ENCODE data around the gene SORCS1.

DNA sequence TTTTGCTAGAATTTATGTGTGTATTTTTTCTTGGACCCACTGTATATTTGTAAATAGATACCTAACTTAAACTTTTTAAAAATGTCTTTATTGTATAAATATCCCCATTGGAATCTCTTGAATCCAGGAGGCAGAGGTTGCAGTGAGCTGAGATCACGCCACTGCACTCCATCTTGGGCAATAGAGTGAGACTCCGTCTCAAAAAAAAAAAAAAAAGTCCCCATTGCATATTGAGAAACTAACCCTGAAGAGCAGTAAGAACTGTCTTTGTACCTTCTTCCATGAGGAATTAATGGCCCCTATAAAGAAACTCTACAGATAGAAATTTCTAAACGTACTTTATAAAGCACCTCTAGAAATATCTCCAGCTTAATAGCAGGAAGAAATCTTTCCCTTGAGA is 504.0 kb downstream of the SORCS1 start:
- TF ChIP-seq, protein P1, sequence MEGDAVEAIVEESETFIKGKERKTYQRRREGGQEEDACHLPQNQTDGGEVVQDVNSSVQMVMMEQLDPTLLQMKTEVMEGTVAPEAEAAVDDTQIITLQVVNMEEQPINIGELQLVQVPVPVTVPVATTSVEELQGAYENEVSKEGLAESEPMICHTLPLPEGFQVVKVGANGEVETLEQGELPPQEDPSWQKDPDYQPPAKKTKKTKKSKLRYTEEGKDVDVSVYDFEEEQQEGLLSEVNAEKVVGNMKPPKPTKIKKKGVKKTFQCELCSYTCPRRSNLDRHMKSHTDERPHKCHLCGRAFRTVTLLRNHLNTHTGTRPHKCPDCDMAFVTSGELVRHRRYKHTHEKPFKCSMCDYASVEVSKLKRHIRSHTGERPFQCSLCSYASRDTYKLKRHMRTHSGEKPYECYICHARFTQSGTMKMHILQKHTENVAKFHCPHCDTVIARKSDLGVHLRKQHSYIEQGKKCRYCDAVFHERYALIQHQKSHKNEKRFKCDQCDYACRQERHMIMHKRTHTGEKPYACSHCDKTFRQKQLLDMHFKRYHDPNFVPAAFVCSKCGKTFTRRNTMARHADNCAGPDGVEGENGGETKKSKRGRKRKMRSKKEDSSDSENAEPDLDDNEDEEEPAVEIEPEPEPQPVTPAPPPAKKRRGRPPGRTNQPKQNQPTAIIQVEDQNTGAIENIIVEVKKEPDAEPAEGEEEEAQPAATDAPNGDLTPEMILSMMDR (IDR thresholded peaks at IDR 0.05; ENCODE audit: low read depth, low read length, missing input control): no peak
- TF ChIP-seq TAF1 (conservative IDR thresholded peaks at IDR 0.05): no peak
- TF ChIP-seq YY1 (IDR thresholded peaks at IDR 0.05): no peak
- TF ChIP-seq, protein P2, sequence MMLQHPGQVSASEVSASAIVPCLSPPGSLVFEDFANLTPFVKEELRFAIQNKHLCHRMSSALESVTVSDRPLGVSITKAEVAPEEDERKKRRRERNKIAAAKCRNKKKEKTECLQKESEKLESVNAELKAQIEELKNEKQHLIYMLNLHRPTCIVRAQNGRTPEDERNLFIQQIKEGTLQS (IDR thresholded peaks at IDR 0.05): no peak
- TF ChIP-seq, protein P3, sequence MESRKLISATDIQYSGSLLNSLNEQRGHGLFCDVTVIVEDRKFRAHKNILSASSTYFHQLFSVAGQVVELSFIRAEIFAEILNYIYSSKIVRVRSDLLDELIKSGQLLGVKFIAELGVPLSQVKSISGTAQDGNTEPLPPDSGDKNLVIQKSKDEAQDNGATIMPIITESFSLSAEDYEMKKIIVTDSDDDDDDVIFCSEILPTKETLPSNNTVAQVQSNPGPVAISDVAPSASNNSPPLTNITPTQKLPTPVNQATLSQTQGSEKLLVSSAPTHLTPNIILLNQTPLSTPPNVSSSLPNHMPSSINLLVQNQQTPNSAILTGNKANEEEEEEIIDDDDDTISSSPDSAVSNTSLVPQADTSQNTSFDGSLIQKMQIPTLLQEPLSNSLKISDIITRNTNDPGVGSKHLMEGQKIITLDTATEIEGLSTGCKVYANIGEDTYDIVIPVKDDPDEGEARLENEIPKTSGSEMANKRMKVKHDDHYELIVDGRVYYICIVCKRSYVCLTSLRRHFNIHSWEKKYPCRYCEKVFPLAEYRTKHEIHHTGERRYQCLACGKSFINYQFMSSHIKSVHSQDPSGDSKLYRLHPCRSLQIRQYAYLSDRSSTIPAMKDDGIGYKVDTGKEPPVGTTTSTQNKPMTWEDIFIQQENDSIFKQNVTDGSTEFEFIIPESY (IDR thresholded peaks at IDR 0.05): no peak
- no peak for TF ChIP-seq EGR1 (IDR thresholded peaks at IDR 0.05; ENCODE audit: low read depth in 2 of 2)
- no peak for TF ChIP-seq REST (IDR thresholded peaks at IDR 0.05)
- TF ChIP-seq SP1 (IDR thresholded peaks at IDR 0.05): no peak
- no peak for TF ChIP-seq RAD21 (IDR thresholded peaks at IDR 0.05)
- no peak for TF ChIP-seq JUND (IDR thresholded peaks at IDR 0.05)
- TF ChIP-seq MAX (IDR thresholded peaks at IDR 0.05): no peak
- no peak for TF ChIP-seq FOXA1 (IDR thresholded peaks at IDR 0.05)
- TF ChIP-seq GABPA (IDR thresholded peaks at IDR 0.05 in 1 of 2, conservative IDR thresholded peaks at IDR 0.05 in 1 of 2): no peak
